Suppressor macrophage treated with lipopolysaccharide for 4 hours (primary cell): ENCODE measurements around the gene NYNRIN.

Experiments
- DNase-seq: peaks from one replicate; pipeline ENCODE4 v3.0.0-alpha.2; 2020

NYNRIN gene

GRCh38 chr14:24463017-24463883 lies 64.4 kb downstream of the NYNRIN start:
- DNase-seq = no peak

DNA sequence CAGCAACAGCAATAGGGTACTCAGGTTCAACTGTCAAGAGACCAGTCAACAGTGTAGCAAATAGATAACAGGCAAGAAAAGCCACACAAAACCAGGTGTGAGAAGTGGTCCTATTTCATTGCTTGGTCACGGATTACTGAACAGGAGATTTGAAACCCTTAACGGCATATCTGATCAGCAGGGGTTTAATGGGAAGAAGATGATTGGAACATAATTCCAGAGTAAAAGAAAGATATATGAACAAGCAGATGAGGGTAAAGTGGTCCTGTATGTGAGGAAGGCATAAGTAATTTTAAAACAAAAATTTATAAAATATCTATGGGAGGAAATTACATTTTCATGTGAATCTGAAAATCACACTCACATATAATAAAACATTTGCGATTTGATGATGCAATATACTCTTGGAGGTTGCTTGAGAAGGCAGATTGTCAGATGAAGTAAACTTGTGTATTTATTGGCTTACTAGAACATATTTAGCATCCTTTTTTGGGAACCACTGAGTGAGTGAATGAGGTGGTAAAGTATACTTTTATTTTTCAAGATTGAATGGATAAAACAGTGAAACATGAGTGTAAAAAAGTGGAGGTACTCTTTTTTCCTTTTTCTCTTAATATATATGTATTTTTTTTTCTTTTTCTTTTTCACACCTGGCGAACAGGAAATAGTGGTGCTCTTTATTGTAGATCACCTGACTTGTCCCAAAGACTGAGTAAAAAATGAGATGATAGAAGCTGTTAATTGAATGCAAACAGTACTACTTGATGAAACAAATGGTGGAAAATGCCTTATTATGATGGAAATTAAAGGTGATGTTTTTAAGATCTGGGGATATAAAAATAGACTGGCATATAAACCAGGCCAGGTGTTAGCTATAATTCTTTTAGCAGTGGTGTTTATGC lies 65.3 kb downstream of the NYNRIN start:
- DNase-seq = no peak

GRCh38 chr14:24465368-24465767 lies 66.6 kb downstream of the NYNRIN start:
- no peak for DNase-seq

- DNase-seq = no peak
Observed at GRCh38 chr14:24465805-24466204, 67.0 kb downstream of the NYNRIN start.
